Rectal smooth muscle tissue (tissue), 1 donor: ENCODE measurements around the gene SYPL2.

Experiments
- H3K27ac ChIP-seq: one replicate; pipeline ENCODE4 v1.7.0; 2013; ENCODE audit warnings: low read depth, low read length, inconsistent platforms
- H3K27me3 ChIP-seq: one replicate; pipeline ENCODE4 v1.7.0; 2013; ENCODE audit warnings: low read length; ENCODE audit not compliant: control insufficient read depth, insufficient read depth
- H3K36me3 ChIP-seq: one replicate; pipeline ENCODE4 v1.7.0; 2013; ENCODE audit warnings: low read length; ENCODE audit not compliant: control insufficient read depth, insufficient read depth
- H3K4me1 ChIP-seq: one replicate; pipeline ENCODE4 v1.7.0; 2013; ENCODE audit warnings: low read length; ENCODE audit not compliant: control insufficient read depth, insufficient read depth
- H3K4me3 ChIP-seq: one replicate; pipeline ENCODE4 v1.7.0; 2013; ENCODE audit warnings: low read length
- H3K9ac ChIP-seq: one replicate; pipeline ENCODE4 v1.7.0; 2013; ENCODE audit warnings: low read length

The SYPL2 gene

GRCh38 chr1:109475261-109475660 lies 8.9 kb downstream of the SYPL2 start:
- no peak overlapping the region for H3K9ac ChIP-seq
- no peaks in the 10 kb centered on the region for H3K36me3 ChIP-seq
- H3K27ac ChIP-seq: no peak overlapping the region
- no peaks in the 10 kb centered on the region for H3K27me3 ChIP-seq
- no peaks in the 10 kb centered on the region for H3K4me1 ChIP-seq
- no peak overlapping the region for H3K4me3 ChIP-seq

DNA sequence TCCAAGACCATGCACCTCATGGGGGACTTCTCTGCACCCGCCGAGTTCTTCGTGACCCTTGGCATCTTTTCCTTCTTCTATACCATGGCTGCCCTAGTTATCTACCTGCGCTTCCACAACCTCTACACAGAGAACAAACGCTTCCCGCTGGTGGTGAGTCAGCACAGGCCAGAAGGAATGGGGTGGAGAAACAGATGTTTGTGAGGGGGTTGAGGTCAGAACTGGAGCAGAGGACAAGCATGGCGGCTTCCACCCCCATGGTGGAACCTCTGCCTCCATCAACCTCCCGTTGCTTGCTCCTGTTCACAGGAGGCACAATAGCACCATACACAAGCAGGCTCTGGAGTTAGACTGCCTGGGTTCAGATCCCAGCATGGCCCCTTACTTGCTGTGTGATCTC lies 10.5 kb downstream of the SYPL2 start:
- no peak overlapping the region for H3K4me3 ChIP-seq
- no peaks in the 10 kb centered on the region for H3K36me3 ChIP-seq
- no peaks in the 10 kb centered on the region for H3K27me3 ChIP-seq
- H3K9ac ChIP-seq: no peak overlapping the region
- H3K4me1 ChIP-seq: no peaks in the 10 kb centered on the region
- H3K27ac ChIP-seq: no peak overlapping the region

GRCh38 chr1:109477821-109478220 lies 11.5 kb downstream of the SYPL2 start:
- Histone ChIP-seq H3K27me3 (no peaks in the 10 kb centered on the region), H3K4me1 (peaks cover under 1% of the 10 kb centered on the region), H3K27ac (no peak overlapping the region), H3K36me3 (no peaks in the 10 kb centered on the region), H3K4me3 (no peak overlapping the region), H3K9ac (no peak overlapping the region)

GRCh38 chr1:109478806-109479205 lies 12.5 kb downstream of the SYPL2 start:
- Histone ChIP-seq H3K36me3 (no peaks in the 10 kb centered on the region), H3K4me1 (peaks cover 3% of the 10 kb centered on the region), H3K27ac (no peak overlapping the region), H3K9ac (no peak overlapping the region), H3K27me3 (no peaks in the 10 kb centered on the region), H3K4me3 (no peak overlapping the region)

DNA sequence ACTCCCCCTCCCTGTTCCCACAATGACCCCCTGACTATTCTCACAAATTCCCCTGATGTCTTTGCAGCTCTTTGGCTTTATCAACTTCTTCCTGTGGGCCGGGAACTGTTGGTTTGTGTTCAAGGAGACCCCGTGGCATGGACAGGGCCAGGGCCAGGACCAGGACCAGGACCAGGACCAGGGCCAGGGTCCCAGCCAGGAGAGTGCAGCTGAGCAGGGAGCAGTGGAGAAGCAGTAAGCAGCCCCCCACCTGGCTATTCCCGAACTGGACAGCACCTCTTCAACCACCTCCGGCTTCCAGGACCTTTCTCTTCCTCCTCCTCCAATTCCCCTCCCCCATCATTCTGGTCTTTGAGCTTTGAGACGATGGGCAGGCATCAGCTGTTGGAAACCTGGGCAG lies 13.0 kb downstream of the SYPL2 start:
- no peak overlapping the region for H3K4me3 ChIP-seq
- H3K4me1 ChIP-seq: peaks cover 4% of the 10 kb centered on the region
- no peaks in the 10 kb centered on the region for H3K27me3 ChIP-seq
- no peak overlapping the region for H3K27ac ChIP-seq
- H3K36me3 ChIP-seq: no peaks in the 10 kb centered on the region
- no peak overlapping the region for H3K9ac ChIP-seq

DNA sequence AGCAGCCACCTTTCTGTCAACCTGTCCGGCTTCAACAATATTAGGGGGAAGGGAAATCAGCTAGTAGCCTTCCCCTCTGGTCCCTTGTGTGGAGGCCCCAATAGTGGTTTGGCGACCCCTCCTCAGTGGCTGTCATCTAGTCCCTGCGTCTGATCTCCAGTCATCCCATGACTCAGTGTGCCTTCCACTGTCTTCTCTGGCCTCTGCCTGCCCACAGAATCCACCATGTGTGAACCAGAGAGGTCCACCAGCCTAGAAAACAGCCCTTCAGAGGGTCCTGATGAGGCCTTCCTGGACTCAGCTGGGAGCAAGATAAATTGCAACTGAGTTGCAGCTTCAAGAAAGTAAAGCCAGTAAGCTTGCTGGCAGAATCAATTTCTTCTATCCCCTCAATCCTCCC lies 13.6 kb downstream of the SYPL2 start:
- Histone ChIP-seq H3K27me3 (no peaks in the 10 kb centered on the region), H3K27ac (no peak overlapping the region), H3K4me1 (peaks cover 9% of the 10 kb centered on the region), H3K36me3 (no peaks in the 10 kb centered on the region), H3K9ac (no peak overlapping the region), H3K4me3 (no peak overlapping the region)

DNA sequence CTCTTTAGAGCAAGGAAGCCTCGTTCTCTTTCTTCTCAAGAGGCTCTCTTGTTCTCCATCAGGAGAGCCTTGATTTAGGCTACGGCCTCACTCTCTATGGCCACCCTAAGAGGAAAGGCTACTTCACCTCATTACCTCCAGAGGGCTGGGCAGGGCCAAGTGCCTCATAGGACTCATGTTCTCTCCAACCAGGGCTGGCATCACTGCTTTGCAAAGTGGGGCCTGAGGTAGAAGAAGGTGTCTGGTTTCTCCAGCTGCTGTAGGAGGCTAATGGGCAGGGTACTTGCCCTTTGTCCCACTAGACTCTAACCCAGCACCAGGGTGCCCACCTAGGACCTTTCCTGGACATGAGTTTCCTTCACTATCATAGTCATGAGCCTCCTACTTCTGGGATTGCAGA lies 15.3 kb downstream of the SYPL2 start:
- H3K9ac ChIP-seq: no peak overlapping the region
- no peak overlapping the region for H3K27ac ChIP-seq
- no peaks in the 10 kb centered on the region for H3K27me3 ChIP-seq

GRCh38 chr1:109482242-109482641 lies 15.9 kb downstream of the SYPL2 start:
- Histone ChIP-seq H3K27me3 (no peaks in the 10 kb centered on the region), H3K4me3 (no peak overlapping the region), H3K36me3 (no peaks in the 10 kb centered on the region), H3K4me1 (peaks cover 9% of the 10 kb centered on the region), H3K9ac (no peak overlapping the region), H3K27ac (no peak overlapping the region)

More for the DNA sequence above, 15.3 kb downstream of the SYPL2 start:
- Histone ChIP-seq H3K4me1 (peaks cover 9% of the 10 kb centered on the region), H3K4me3 (no peak overlapping the region), H3K36me3 (no peaks in the 10 kb centered on the region)

GRCh38 chr1:109482791-109483671 lies 16.7 kb downstream of the SYPL2 start:
- peak overlapping the region; percentile 25 for H3K9ac ChIP-seq
- H3K4me3 ChIP-seq: peak overlapping the region; percentile 77
- no peaks in the 10 kb centered on the region for H3K36me3 ChIP-seq
- peak overlapping the region; percentile 50 for H3K27ac ChIP-seq
- H3K4me1 ChIP-seq: peaks cover 9% of the 10 kb centered on the region
- no peaks in the 10 kb centered on the region for H3K27me3 ChIP-seq

- H3K4me3 ChIP-seq: peak within 1 kb of the TSS; percentile 93
- H3K36me3 ChIP-seq: no peaks in the 10 kb centered on the region
- peak within 1 kb of the TSS; percentile 71 for H3K9ac ChIP-seq
- H3K27ac ChIP-seq: peak within 1 kb of the TSS; percentile 96
- no peaks in the 10 kb centered on the region for H3K27me3 ChIP-seq
- peaks cover 9% of the 10 kb centered on the region for H3K4me1 ChIP-seq
These were observed 17.5 kb downstream of the SYPL2 start, which contains the start of gene ATXN7L2 for GRCh38 chr1:109483672-109484518. TSS of gene ATXN7L2 (plus strand) at chr1:109483905. CDS start at chr1:109483954, 49 bp downstream.

DNA sequence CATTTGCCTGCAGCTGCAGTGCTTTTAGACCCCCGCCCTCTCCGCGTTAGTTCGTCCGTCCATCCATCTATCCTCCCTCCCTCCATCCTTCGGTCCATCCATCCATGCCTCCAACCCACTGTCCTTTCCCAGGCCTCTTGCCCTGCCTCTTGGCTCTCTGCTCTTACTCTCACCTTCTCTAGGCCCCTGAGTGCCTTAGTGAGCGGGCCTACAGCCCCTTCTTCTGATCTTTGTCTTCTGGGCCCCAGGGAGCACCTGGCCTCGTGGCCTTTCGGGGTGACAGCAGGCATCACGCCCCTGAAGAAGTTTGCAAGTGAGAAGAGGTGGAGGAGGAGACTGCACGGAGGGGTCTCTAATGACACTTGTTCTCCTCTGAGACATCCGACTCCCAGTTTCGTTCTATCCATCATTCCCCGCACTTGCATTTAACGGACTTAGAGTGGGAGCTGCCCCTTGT lies 18.2 kb downstream of the SYPL2 start:
- no peaks in the 10 kb centered on the region for H3K27me3 ChIP-seq
- H3K9ac ChIP-seq: peak overlapping the region; percentile 3
- no peaks in the 10 kb centered on the region for H3K36me3 ChIP-seq
- no peak overlapping the region for H3K27ac ChIP-seq
- H3K4me1 ChIP-seq: peaks cover 9% of the 10 kb centered on the region
- H3K4me3 ChIP-seq: peak overlapping the region; percentile 93

GRCh38 chr1:109485001-109485400 lies 18.7 kb downstream of the SYPL2 start:
- Histone ChIP-seq H3K4me1 (peaks cover 9% of the 10 kb centered on the region), H3K4me3 (peak overlapping the region; percentile 93), H3K36me3 (no peaks in the 10 kb centered on the region), H3K27me3 (no peaks in the 10 kb centered on the region), H3K9ac (no peak overlapping the region), H3K27ac (no peak overlapping the region)
